ENCODE results near the gene TLCD4. TPM values are rescaled to one million over a fixed set of nuclear protein-coding genes. Genes with fewer than 3 reads are reported as not detected.

Gene TLCD4
- total and polyA plus RNA-seq, 2 of the 8 experiments (the other 6 are each of a cell fraction or from before 2014, with no cell fraction given): 0.79 to 4.2 TPM

DNA sequence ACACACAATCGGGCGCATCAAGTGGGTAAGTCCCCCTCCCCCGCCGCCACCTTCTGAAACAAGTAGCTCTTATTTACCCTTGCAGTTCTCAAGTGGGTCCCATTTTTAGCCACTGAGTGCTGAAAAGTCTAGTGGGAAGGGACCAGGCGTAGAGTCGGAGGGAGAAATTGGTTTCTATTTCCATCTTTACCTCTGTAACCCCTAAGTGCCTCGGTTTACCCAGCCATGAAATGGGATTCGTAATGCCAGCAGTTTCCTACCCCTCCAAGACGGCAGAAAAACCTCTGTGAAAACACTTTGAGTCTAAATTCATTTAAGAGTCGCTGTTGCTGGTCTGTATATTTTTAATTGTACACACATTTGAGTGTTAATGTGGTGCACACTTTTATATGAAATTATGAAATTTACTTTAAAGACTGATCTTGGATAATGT, 928 bp downstream of the TLCD4 start:
- peak overlapping the region in 1 of 4 experiments; percentile 19; a peak in 2 of 7 replicates for H3K9ac ChIP-seq (replicated peaks in 1 of 4; ENCODE audit: extremely low read depth in 1 of 4, low read depth in 3 of 4, low read length in 3 of 4)
- no peak overlapping the region for H4K5ac ChIP-seq (ENCODE audit: insufficient read length, low read depth, low read length)
- H3K9me3 ChIP-seq (ENCODE audit: insufficient read depth in 2 of 2, low read depth in 1 of 2, low read length in 1 of 2): no peaks in the 10 kb centered on the region
- H3K4me1 ChIP-seq (replicated peaks in 1 of 4; ENCODE audit: control insufficient read depth in 3 of 4, insufficient read depth in 4 of 4, low read length in 3 of 4): no peaks in the 10 kb centered on the region; a peak in 1 of 7 replicates
- WGBS, 2 experiments (ENCODE audit: extremely low coverage in 1 of 2, insufficient coverage in 1 of 2, insufficient read length in 1 of 2, insufficient replicate concordance in 2 of 2, low coverage in 1 of 2, low lambda C conversion rate in 2 of 2, missing lambda C conversion rate in 1 of 2): 42% methylated on average over 10 of the region's 10 CpGs; no CpG with 5 or more reads in 1 of the 2 experiments
- no peak for DNase-seq (ENCODE audit: low read depth in 1 of 2, low spot score in 2 of 2)
- H3K4me3 ChIP-seq (ENCODE audit: extremely low read depth in 1 of 4, insufficient read depth in 2 of 4, low read depth in 3 of 4, low read length in 4 of 4): peak overlapping the region; percentile 70 to 86 (median 78)
- no peaks in the 10 kb centered on the region for H3K79me2 ChIP-seq (ENCODE audit: control insufficient read depth in 1 of 2, insufficient read depth in 2 of 2, low read length in 2 of 2)
- ChIA-PET CTCF (ENCODE audit: partially characterized antibody) (interaction anchor here (0.7 to 5.5 kb wide), 16 partner anchors 10 to 263 kb away, joined by 3 to 46 read pairs (median 4); partner anchors contain the start of genes ALG14 and RWDD3), POLR2A (ENCODE audit: partially characterized antibody) (interaction anchor here (0.9 to 1.8 kb wide), 6 partner anchors 9 to 116 kb away, joined by 3 to 9 read pairs (median 4); partner anchors contain the start of genes ALG14 and RWDD3)
- H4K8ac ChIP-seq (ENCODE audit: extremely low read depth, insufficient read depth, low read length): 0 out of 2 replicates have a peak overlapping the region, but pooled peaks have one; percentile 12
- TF ChIP-seq TEAD4 (IDR thresholded peaks at IDR 0.05; ENCODE audit: low read depth, low read length) (no peak), SRF (IDR thresholded peaks at IDR 0.05; ENCODE audit: low read depth, low read length) (no peak), CTCF (IDR thresholded peaks at IDR 0.05; ENCODE audit: control extremely low read depth in 1 of 3, insufficient read depth in 1 of 3, low read depth in 1 of 3, low read length in 3 of 3) (no peak), JUND (IDR thresholded peaks at IDR 0.05; ENCODE audit: low read length) (no peak), TAF7 (optimal IDR thresholded peaks at IDR 0.05; ENCODE audit: borderline replicate concordance, low read depth, low read length) (no peak), ZNF274 (IDR thresholded peaks at IDR 0.05; ENCODE audit: borderline replicate concordance, extremely low read depth, low read length) (no peak), ASH2L (IDR thresholded peaks at IDR 0.05; ENCODE audit: low read length) (peak; percentile 13), KDM1A (IDR thresholded peaks at IDR 0.05; ENCODE audit: borderline replicate concordance, low read length) (peak; percentile 75; the same call in 1 of the 2 replicates), CHD1 (IDR thresholded peaks at IDR 0.05; ENCODE audit: low read depth, low read length) (no peak)
- TF ChIP-seq, protein P1, sequence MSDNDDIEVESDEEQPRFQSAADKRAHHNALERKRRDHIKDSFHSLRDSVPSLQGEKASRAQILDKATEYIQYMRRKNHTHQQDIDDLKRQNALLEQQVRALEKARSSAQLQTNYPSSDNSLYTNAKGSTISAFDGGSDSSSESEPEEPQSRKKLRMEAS (IDR thresholded peaks at IDR 0.05): no peak
- no peak overlapping the region for H2BK12ac ChIP-seq (ENCODE audit: low read depth, low read length)
- H3K79me1 ChIP-seq (ENCODE audit: low read depth, low read length): no peaks in the 10 kb centered on the region
- no peak overlapping the region for H4K91ac ChIP-seq (replicated peaks; ENCODE audit: insufficient read length, low read length)
- H3K18ac ChIP-seq (ENCODE audit: extremely low read depth, low read length): peak overlapping the region; percentile 24; the same call in 1 of the 2 replicates
- FAIRE-seq: no peak
- H4K20me1 ChIP-seq (replicated peaks in 1 of 2; ENCODE audit: control insufficient read depth in 1 of 2, insufficient read depth in 2 of 2, low read length in 2 of 2): peaks cover 0 to 2% of the 10 kb centered on the region in 2 experiments
- H3K4me2 ChIP-seq (ENCODE audit: insufficient read depth in 1 of 2, low read depth in 2 of 2, low read length in 2 of 2): peak overlapping the region; percentile 6 to 93
- H3K27ac ChIP-seq (ENCODE audit: low read depth, low read length): no peak overlapping the region
- no peak overlapping the region for H3K4ac ChIP-seq (replicated peaks; ENCODE audit: insufficient read length, low read depth, low read length)
- peaks cover 0 to 4% (median 2%) of the 10 kb centered on the region in 4 experiments; a peak in 3 of 7 replicates for H3K27me3 ChIP-seq (replicated peaks in 1 of 4; ENCODE audit: control insufficient read depth in 3 of 4, extremely low read depth in 1 of 4, insufficient read depth in 3 of 4, low read length in 3 of 4)
- no peak overlapping the region for H3K14ac ChIP-seq (ENCODE audit: insufficient read length)
- no peak overlapping the region for H2BK15ac ChIP-seq (ENCODE audit: low read length)
- H2AK5ac ChIP-seq (ENCODE audit: low read depth, low read length): no peak overlapping the region
- peak overlapping the region; percentile 89; the same call in 1 of the 2 replicates for H2AFZ ChIP-seq (ENCODE audit: low read length)
- no peak overlapping the region for H2BK5ac ChIP-seq (ENCODE audit: low read depth, low read length)
- peaks cover 4% of the 10 kb centered on the region; the same call in 1 of the 2 replicates for H3K23me2 ChIP-seq (ENCODE audit: low read depth, low read length)
- no peak overlapping the region for H3K23ac ChIP-seq (ENCODE audit: insufficient read length)
- no peak overlapping the region for H3K56ac ChIP-seq (replicated peaks; ENCODE audit: insufficient read length, low read depth, low read length)
- H3K36me3 ChIP-seq (ENCODE audit: control insufficient read depth in 2 of 4, insufficient read depth in 4 of 4, low read length in 3 of 4): no peaks in the 10 kb centered on the region
- H2BK20ac ChIP-seq (ENCODE audit: low read length): no peak overlapping the region
- no peak overlapping the region for H2BK120ac ChIP-seq (replicated peaks; ENCODE audit: low read depth, low read length)

Measured in H1 (cell line).